ENCODE data around the gene FHDC1. TPM values are rescaled to one million over a fixed set of nuclear protein-coding genes. Genes with fewer than 3 reads are reported as not detected.

The FHDC1 gene
- total RNA-seq, 1 experiment from 2014 or later: 2.0 TPM

DNA sequence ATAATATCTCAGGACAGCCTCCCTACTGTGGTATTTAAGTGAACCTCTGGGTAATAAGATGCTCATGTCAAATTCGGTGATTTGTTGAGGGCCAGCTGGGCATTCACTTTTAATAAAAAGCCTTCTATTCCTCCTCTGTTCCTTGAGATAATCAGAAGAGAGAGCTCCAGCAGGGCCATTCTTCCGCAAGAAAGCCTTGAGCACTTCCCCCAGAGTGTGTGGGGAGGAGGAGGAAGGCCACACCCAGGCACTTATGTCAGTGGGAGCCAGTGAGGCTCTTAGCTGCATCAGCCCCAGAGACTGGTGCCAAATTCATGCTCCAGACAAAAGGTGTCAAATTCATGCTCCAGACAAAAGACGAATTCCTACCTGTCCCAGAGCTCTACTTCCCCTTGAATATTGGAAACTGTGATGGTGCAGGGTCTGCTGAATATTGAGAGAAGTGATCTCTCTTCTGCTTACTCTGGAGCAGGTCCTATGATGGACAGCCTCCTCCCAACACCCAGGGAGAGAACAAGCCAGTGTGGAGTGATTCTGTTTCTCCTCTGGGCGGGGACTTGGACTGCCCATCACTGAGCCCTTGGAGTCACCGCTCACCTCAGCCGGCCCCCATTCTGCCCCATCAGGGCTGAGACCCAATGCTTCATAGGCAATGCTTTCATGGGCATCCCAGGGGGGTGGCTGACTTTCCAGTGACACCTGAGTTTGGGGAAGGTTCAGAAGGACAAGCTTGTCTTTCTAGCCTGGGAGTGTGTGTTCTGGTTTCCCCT, 68.1 kb downstream of the FHDC1 start:
- H3K27me3 Mint-ChIP-seq (ENCODE audit: insufficient read depth, unreplicated experiment): no peaks in the 10 kb centered on the region
- DNase-seq (ENCODE audit: unreplicated experiment): no peak
- no TSS peak for BruUV-seq (replicated peaks)
- H3K4me1 Mint-ChIP-seq (ENCODE audit: insufficient read depth, unreplicated experiment): no peaks in the 10 kb centered on the region
- H3K4me3 Mint-ChIP-seq (ENCODE audit: unreplicated experiment): no peak overlapping the region
- ChIA-PET POLR2A (interaction anchor here (0.8 to 1.1 kb wide), 2 partner anchors 12 kb away, joined by 3 read pairs; no protein-coding TSS in a partner anchor), CTCF (interaction anchor here (0.7 to 1.4 kb wide), 3 partner anchors 21 to 123 kb away, joined by 3 to 4 read pairs (median 4); no protein-coding TSS in a partner anchor)
- TF ChIP-seq, protein P1, sequence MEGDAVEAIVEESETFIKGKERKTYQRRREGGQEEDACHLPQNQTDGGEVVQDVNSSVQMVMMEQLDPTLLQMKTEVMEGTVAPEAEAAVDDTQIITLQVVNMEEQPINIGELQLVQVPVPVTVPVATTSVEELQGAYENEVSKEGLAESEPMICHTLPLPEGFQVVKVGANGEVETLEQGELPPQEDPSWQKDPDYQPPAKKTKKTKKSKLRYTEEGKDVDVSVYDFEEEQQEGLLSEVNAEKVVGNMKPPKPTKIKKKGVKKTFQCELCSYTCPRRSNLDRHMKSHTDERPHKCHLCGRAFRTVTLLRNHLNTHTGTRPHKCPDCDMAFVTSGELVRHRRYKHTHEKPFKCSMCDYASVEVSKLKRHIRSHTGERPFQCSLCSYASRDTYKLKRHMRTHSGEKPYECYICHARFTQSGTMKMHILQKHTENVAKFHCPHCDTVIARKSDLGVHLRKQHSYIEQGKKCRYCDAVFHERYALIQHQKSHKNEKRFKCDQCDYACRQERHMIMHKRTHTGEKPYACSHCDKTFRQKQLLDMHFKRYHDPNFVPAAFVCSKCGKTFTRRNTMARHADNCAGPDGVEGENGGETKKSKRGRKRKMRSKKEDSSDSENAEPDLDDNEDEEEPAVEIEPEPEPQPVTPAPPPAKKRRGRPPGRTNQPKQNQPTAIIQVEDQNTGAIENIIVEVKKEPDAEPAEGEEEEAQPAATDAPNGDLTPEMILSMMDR (IDR thresholded peaks at IDR 0.05; ENCODE audit: unreplicated experiment): no peak
- no peaks in the 10 kb centered on the region for H3K9me3 Mint-ChIP-seq (ENCODE audit: unreplicated experiment)
- no peaks in the 10 kb centered on the region for H3K36me3 Mint-ChIP-seq (ENCODE audit: insufficient read depth, unreplicated experiment)
- intact Hi-C loops (cut with micrococcal nuclease): no loop called here
- no peak overlapping the region for H3K27ac Mint-ChIP-seq (ENCODE audit: low read depth, unreplicated experiment)

DNA sequence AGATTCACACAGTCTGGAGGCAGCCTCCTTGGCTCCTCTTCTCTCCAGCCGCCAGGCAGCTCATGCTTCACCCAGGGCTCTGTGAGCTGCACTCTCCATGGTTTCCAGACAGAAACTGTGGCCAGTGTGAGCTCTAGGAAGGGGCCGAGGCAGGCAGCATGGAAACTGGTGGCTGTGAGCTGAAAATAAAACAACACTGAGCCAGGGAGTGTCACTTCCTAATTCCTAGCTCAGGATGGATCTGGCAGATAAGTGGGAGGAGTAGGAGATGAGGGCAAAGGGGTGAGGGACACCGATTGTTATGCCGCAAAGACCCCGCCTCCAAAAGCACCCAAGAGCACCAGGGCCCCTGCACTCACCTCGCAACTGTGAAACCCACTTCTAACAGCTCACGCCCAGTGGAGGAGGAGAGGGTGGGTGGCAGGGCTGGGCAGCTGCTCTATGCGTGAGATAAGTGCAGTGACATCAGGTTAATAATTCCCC, 69.8 kb downstream of the FHDC1 start:
- H3K4me1 Mint-ChIP-seq (ENCODE audit: insufficient read depth, unreplicated experiment): no peaks in the 10 kb centered on the region
- no peak for DNase-seq (ENCODE audit: unreplicated experiment)
- ChIA-PET CTCF (interaction anchor here (1.0 kb wide), 1 partner anchor 27 kb away, joined by 3 read pairs; no protein-coding TSS in a partner anchor), POLR2A (interaction anchor here (0.9 kb wide), 1 partner anchor 122 kb away, joined by 3 read pairs; no protein-coding TSS in a partner anchor)
- intact Hi-C loops (cut with micrococcal nuclease): no loop called here
- H3K36me3 Mint-ChIP-seq (ENCODE audit: insufficient read depth, unreplicated experiment): no peaks in the 10 kb centered on the region
- H3K27ac Mint-ChIP-seq (ENCODE audit: low read depth, unreplicated experiment): no peak overlapping the region
- no TSS peak for BruUV-seq (replicated peaks)
- no peak overlapping the region for H3K4me3 Mint-ChIP-seq (ENCODE audit: unreplicated experiment)
- TF ChIP-seq, protein P1 (IDR thresholded peaks at IDR 0.05; ENCODE audit: unreplicated experiment): no peak
- H3K9me3 Mint-ChIP-seq (ENCODE audit: unreplicated experiment): no peaks in the 10 kb centered on the region
- no peaks in the 10 kb centered on the region for H3K27me3 Mint-ChIP-seq (ENCODE audit: insufficient read depth, unreplicated experiment)

DNA sequence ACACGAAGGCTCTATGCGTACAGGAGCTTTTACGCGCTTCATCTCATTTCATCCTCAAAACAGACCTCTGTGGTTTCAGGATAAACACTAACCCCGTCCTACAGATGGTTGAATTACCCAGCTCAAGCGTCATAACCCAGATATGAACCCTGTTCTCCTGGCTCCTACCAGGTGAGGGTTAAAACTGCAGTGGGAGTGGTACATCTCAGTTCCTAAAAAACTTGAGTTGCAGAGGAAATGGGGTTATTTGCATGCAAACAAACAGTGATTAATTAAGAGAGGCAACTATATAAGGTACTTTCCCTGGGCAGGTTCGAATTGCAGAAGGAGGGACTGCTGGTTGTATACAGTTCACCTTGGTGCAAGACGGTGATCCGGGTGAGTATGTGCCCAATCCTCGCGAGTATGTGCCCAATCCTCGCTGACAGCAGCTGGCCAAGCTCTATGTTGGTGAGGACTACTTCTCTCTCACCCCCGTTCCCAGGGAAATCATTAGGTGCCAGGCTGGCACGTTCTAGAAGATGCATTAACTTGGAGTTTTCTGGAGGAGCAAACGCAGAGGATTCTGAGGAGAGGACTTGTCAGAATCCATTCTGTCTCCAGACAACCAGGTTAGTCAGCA, 72.6 kb downstream of the FHDC1 start:
- H3K9me3 Mint-ChIP-seq (ENCODE audit: unreplicated experiment): no peaks in the 10 kb centered on the region
- intact Hi-C loops (cut with micrococcal nuclease): no loop called here
- TF ChIP-seq, protein P1 (IDR thresholded peaks at IDR 0.05; ENCODE audit: unreplicated experiment): no peak
- BruUV-seq (replicated peaks): no TSS peak
- no peak for DNase-seq (ENCODE audit: unreplicated experiment)
- H3K4me3 Mint-ChIP-seq (ENCODE audit: unreplicated experiment): no peak overlapping the region
- H3K4me1 Mint-ChIP-seq (ENCODE audit: insufficient read depth, unreplicated experiment): no peaks in the 10 kb centered on the region
- POLR2A ChIA-PET: no interaction called here
- no peak overlapping the region for H3K27ac Mint-ChIP-seq (ENCODE audit: low read depth, unreplicated experiment)
- CTCF ChIA-PET: no interaction called here
- no peaks in the 10 kb centered on the region for H3K36me3 Mint-ChIP-seq (ENCODE audit: insufficient read depth, unreplicated experiment)
- H3K27me3 Mint-ChIP-seq (ENCODE audit: insufficient read depth, unreplicated experiment): no peaks in the 10 kb centered on the region

DNA sequence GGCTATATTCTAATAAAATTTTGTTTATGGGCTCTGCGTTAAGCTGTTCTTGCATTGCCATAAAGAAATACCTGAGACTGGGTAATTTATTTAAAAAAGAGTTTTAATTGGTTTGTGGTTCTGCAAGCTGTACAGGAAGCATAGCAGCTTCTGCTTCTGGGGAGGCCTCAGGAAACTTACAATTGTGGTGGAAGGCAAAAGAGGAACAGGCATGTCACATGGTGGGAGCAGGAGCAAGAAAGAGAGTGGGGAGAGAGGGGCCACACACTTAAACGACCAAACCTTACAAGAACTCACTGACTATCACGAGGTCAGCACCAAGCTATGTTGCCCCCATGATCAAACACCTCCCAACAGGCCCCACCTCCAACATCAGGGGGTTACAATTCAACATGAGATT, 74.0 kb downstream of the FHDC1 start:
- ChIA-PET POLR2A (interaction anchor here (0.7 kb wide), 1 partner anchor 359 kb away, joined by 6 read pairs; no protein-coding TSS in a partner anchor), CTCF (no interaction called here)
- H3K27me3 Mint-ChIP-seq (ENCODE audit: insufficient read depth, unreplicated experiment): no peaks in the 10 kb centered on the region
- DNase-seq (ENCODE audit: unreplicated experiment): no peak
- H3K36me3 Mint-ChIP-seq (ENCODE audit: insufficient read depth, unreplicated experiment): no peaks in the 10 kb centered on the region
- intact Hi-C loops (cut with micrococcal nuclease): no loop called here
- no peaks in the 10 kb centered on the region for H3K4me1 Mint-ChIP-seq (ENCODE audit: insufficient read depth, unreplicated experiment)
- BruUV-seq (replicated peaks): no TSS peak
- TF ChIP-seq, protein P1 (IDR thresholded peaks at IDR 0.05; ENCODE audit: unreplicated experiment): no peak
- no peak overlapping the region for H3K27ac Mint-ChIP-seq (ENCODE audit: low read depth, unreplicated experiment)
- no peak overlapping the region for H3K4me3 Mint-ChIP-seq (ENCODE audit: unreplicated experiment)
- H3K9me3 Mint-ChIP-seq (ENCODE audit: unreplicated experiment): no peaks in the 10 kb centered on the region
